H1 (cell line): Measurements from ENCODE around the gene PALM3.

ENCODE experiments used
- BRCA1 ChIP-seq: IDR thresholded peaks from 2 replicates; pipeline ENCODE4 v1.6.1; 2012; ENCODE audit warnings: low read depth, low read length, improper control_type of control experiment
- CBX5 ChIP-seq: fragments of 300-800, 300-1000 bp; sonication (generic); IDR thresholded peaks from 2 replicates; pipeline ENCODE4 v1.7.1; 2016; ENCODE audit warnings: antibody characterized with exemption, low read length, low read depth
- CTCF ChIP-seq, 3 experiments: IDR thresholded peaks; 1 replicate in 2 of 3; 2 replicates in 1 of 3; pipeline versions ENCODE4 v1.5.1 to v1.6.1; 2011; ENCODE audit warnings: low read length in 3 of 3, mild to moderate bottlenecking in 3 of 3, inconsistent platforms in 2 of 3, low read depth in 1 of 3, moderate library complexity in 1 of 3; ENCODE audit not compliant: insufficient read depth in 1 of 3; ENCODE audit errors: control extremely low read depth in 1 of 3
- EP300 ChIP-seq, 2 experiments: IDR thresholded peaks; 1 replicate in 1 of 2; 2 replicates in 1 of 2; pipeline ENCODE4 v1.6.1; 2011 to 2012; ENCODE audit warnings: low read depth in 2 of 2, low read length in 2 of 2, mild to moderate bottlenecking in 2 of 2, borderline replicate concordance in 1 of 2, inconsistent platforms in 1 of 2, moderate library complexity in 1 of 2
- EZH2 ChIP-seq: fragments of 200-600 bp; sonication (generic); IDR thresholded peaks from 2 replicates; pipeline ENCODE4 v1.7.1; 2012; ENCODE audit warnings: low read depth, mild to moderate bottlenecking, moderate library complexity, low read length, inconsistent platforms; ENCODE audit not compliant: severe bottlenecking
- HDAC6 ChIP-seq: IDR thresholded peaks from one replicate; pipeline ENCODE4 v1.7.1; 2012; ENCODE audit warnings: low read depth, mild to moderate bottlenecking, inconsistent platforms, low read length, moderate library complexity
- SRF ChIP-seq: IDR thresholded peaks from 2 replicates; pipeline ENCODE4 v1.6.1; 2011; ENCODE audit warnings: mild to moderate bottlenecking, low read depth, low read length, moderate library complexity

GRCh38 chr19:14091813-14092462 lies 30.1 kb upstream of the PALM3 start:
- peak; percentile 6 to 32 (median 32) for TF ChIP-seq CTCF (IDR thresholded peaks at IDR 0.05; ENCODE audit: control extremely low read depth in 1 of 3, insufficient read depth in 1 of 3, low read depth in 1 of 3, low read length in 3 of 3)
- no peak for TF ChIP-seq HDAC6
- TF ChIP-seq EZH2: no peak
- TF ChIP-seq EP300 (IDR thresholded peaks at IDR 0.05; ENCODE audit: borderline replicate concordance in 1 of 2, low read depth in 2 of 2, low read length in 2 of 2): no peak
- TF ChIP-seq BRCA1: no peak
- no peak for TF ChIP-seq CBX5
- TF ChIP-seq SRF: no peak
